K562 (cell line): ENCODE data around the gene NPAS1. TPM values are rescaled to one million over a fixed set of nuclear protein-coding genes. Genes with fewer than 3 reads are reported as not detected.

Source experiments
- CTCFL ChIP-seq: IDR thresholded peaks from 2 replicates; pipeline ENCODE4 v1.6.1; 2011; ENCODE audit warnings: borderline replicate concordance, low read depth, mild to moderate bottlenecking, moderate library complexity, low read length; ENCODE audit not compliant: insufficient read depth, poor library complexity, severe bottlenecking
- DPF2 ChIP-seq: fragments of 450-650 bp; IDR thresholded peaks from 2 replicates; pipeline ENCODE4 v1.6.1; 2016
- FOXK2 ChIP-seq, 2 experiments: fragments of 450-650 bp; IDR thresholded peaks in 1 of 2; conservative IDR thresholded peaks in 1 of 2; 2 replicates each; pipeline ENCODE4 v1.6.1; 2016; ENCODE audit warnings: low read depth in 2 of 2, mild to moderate bottlenecking in 1 of 2
- HOMEZ ChIP-seq: fragments of 250-450 bp; sonication (Bioruptor Pico); IDR thresholded peaks from 2 replicates; pipeline ENCODE4 v1.4.0; 2020; ENCODE audit warnings: mild to moderate bottlenecking, moderate library complexity
- RFX1 ChIP-seq: fragments of 450-650 bp; IDR thresholded peaks from 2 replicates; pipeline ENCODE4 v1.6.1; 2016; ENCODE audit warnings: mild to moderate bottlenecking, moderate library complexity
- STAT6 ChIP-seq: sonication (generic); formaldehyde crosslinking; IDR thresholded peaks from 2 replicates; pipeline ENCODE4 v1.8.1; 2023; ENCODE audit warnings: mild to moderate bottlenecking, missing genetic modification reagents
- TCF7 ChIP-seq: sonication (generic); IDR thresholded peaks from 2 replicates; pipeline ENCODE4 v1.6.1; 2016; ENCODE audit warnings: antibody characterized with exemption, borderline replicate concordance
- U2AF1 ChIP-seq: fragments of 200-400 bp; formaldehyde crosslinking; optimal IDR thresholded peaks from 2 replicates; pipeline ENCODE3; 2017; ENCODE audit warnings: mild to moderate bottlenecking, low read depth, low read length, moderate library complexity
- ZKSCAN8 ChIP-seq: fragments of 200-800 bp; sonication (Bioruptor generic); IDR thresholded peaks from 2 replicates; pipeline ENCODE4 v1.6.1; 2016; ENCODE audit warnings: missing genetic modification characterization, missing compliant biosample characterization
- ZNF274 ChIP-seq: IDR thresholded peaks from 2 replicates; pipeline ENCODE4 v1.6.1; 2011; ENCODE audit warnings: low read depth, mild to moderate bottlenecking, low read length, moderate library complexity, borderline replicate concordance
- ZNF354B ChIP-seq: fragments of 250-450 bp; sonication (Bioruptor Pico); IDR thresholded peaks from 2 replicates; pipeline ENCODE4 v1.4.0; 2020
- polyA plus RNA-seq, 8 experiments: library from polyadenylated mRNA; depleted of rRNA in 4 of 8; stranded (reverse) in 5 of 8; unstranded in 3 of 8; fragments of >200 nt; fragmentation: Nextera tagmentation in 2 of 8; fragmentation: Illumina TruSeq in 1 of 8; extraction: Ambion mirVana in 2 of 8; extraction: Trizol in 1 of 8; gene quantifications; 2 replicates each; pipeline versions ENCODE4 v1.2.1 to v1.2.3, GENCODE V29; 2011 to 2014; ENCODE audit warnings: inconsistent platforms in 1 of 8, missing spikeins in 1 of 8
- total RNA-seq, 7 experiments: library from RNA; depleted of rRNA in 6 of 7; stranded (reverse); fragments of >200 nt in 6 of 7; fragmentation: Illumina TruSeq in 2 of 7; extraction: Trizol in 2 of 7; gene quantifications; 2 replicates each; pipeline versions ENCODE4 v1.2.1 to v1.2.3, GENCODE V29; 2011 to 2021; ENCODE audit warnings: low replicate concordance in 1 of 7
- TF ChIP-seq, protein P1 (sequence below), 2 experiments: fragments of 450-650 bp; IDR thresholded peaks; 2 replicates each; pipeline ENCODE4 v1.6.1; 2018; ENCODE audit warnings: mild to moderate bottlenecking in 2 of 2, low read depth in 1 of 2; ENCODE audit not compliant: partially characterized antibody in 2 of 2
- TF ChIP-seq, protein P2 (sequence below): sonication (generic); formaldehyde crosslinking; IDR thresholded peaks from 2 replicates; pipeline ENCODE4 v1.8.1; 2023; ENCODE audit warnings: mild to moderate bottlenecking, missing genetic modification reagents

NPAS1 gene
- total and polyA plus RNA-seq, 9 of the 15 experiments (the other 6 are each of a cell fraction or from before 2014, with no cell fraction given): 0.58 to 5.3 (median 2.0) TPM; not detected in 2

DNA sequence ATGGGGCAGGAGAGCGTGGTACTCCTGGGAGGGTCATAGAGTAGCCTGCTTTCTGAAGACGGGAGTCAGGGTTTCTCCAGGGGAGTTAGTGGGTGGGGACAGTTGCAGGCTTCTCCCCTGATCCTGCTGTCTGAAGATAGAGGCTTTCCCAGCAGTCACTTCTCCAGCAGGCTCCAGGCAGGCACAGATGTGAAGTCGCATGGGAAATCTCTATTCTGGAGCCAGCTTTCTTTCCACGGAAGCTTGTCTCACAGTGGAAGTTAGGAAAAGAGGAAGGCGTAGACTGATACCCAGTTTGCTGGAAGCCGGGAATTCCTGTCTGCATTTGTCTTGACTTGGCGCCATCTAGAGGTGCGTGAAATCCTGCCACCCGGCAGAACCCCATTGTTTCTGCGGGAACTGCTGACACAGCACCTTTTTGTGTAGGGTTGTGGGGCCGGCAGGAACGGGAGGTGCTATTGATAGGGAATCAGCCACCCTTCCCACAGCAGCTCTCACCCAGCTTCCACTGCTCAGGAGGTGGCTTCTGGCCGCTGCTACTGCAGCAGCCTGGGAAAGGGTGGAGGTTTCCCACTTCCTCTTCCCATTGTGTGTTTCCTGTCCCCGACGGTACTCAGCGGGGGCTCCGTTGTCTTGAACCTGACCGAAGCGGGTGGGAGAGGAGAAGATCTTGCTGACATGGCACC lies 28.5 kb upstream of the NPAS1 start (continued):
- TF ChIP-seq HOMEZ (CRISPR knock-in tag) (0 out of 2 replicates have a peak, but pooled peaks have one; percentile 33), DPF2 (peak; percentile 47; the same call in 1 of the 2 replicates), CTCFL (peak; percentile 48), FOXK2 (conservative IDR thresholded peaks at IDR 0.05 in 1 of 2, IDR thresholded peaks at IDR 0.05 in 1 of 2; ENCODE audit: low read depth in 2 of 2) (0 out of 4 replicates have a peak, but pooled peaks of 1 of the 2 experiments have one; percentile 24), ZNF274 (no peak), ZKSCAN8 (CRISPR knock-in tag) (no peak), STAT6 (CRISPR knock-in tag) (no peak), TCF7 (0 out of 2 replicates have a peak, but pooled peaks have one; percentile 33), RFX1 (no peak), ZNF354B (CRISPR knock-in tag) (no peak), U2AF1 (no peak)
- TF ChIP-seq, protein P1, sequence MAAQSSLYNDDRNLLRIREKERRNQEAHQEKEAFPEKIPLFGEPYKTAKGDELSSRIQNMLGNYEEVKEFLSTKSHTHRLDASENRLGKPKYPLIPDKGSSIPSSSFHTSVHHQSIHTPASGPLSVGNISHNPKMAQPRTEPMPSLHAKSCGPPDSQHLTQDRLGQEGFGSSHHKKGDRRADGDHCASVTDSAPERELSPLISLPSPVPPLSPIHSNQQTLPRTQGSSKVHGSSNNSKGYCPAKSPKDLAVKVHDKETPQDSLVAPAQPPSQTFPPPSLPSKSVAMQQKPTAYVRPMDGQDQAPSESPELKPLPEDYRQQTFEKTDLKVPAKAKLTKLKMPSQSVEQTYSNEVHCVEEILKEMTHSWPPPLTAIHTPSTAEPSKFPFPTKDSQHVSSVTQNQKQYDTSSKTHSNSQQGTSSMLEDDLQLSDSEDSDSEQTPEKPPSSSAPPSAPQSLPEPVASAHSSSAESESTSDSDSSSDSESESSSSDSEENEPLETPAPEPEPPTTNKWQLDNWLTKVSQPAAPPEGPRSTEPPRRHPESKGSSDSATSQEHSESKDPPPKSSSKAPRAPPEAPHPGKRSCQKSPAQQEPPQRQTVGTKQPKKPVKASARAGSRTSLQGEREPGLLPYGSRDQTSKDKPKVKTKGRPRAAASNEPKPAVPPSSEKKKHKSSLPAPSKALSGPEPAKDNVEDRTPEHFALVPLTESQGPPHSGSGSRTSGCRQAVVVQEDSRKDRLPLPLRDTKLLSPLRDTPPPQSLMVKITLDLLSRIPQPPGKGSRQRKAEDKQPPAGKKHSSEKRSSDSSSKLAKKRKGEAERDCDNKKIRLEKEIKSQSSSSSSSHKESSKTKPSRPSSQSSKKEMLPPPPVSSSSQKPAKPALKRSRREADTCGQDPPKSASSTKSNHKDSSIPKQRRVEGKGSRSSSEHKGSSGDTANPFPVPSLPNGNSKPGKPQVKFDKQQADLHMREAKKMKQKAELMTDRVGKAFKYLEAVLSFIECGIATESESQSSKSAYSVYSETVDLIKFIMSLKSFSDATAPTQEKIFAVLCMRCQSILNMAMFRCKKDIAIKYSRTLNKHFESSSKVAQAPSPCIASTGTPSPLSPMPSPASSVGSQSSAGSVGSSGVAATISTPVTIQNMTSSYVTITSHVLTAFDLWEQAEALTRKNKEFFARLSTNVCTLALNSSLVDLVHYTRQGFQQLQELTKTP (IDR thresholded peaks at IDR 0.05; ENCODE audit: low read depth in 1 of 2, partially characterized antibody in 2 of 2): peak in 1 of 2 experiments; percentile 20
- TF ChIP-seq, protein P2, sequence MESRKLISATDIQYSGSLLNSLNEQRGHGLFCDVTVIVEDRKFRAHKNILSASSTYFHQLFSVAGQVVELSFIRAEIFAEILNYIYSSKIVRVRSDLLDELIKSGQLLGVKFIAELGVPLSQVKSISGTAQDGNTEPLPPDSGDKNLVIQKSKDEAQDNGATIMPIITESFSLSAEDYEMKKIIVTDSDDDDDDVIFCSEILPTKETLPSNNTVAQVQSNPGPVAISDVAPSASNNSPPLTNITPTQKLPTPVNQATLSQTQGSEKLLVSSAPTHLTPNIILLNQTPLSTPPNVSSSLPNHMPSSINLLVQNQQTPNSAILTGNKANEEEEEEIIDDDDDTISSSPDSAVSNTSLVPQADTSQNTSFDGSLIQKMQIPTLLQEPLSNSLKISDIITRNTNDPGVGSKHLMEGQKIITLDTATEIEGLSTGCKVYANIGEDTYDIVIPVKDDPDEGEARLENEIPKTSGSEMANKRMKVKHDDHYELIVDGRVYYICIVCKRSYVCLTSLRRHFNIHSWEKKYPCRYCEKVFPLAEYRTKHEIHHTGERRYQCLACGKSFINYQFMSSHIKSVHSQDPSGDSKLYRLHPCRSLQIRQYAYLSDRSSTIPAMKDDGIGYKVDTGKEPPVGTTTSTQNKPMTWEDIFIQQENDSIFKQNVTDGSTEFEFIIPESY: no peak
